Sigmoid colon (tissue), 7 donors: ENCODE results near the gene NRXN3. TPM values are rescaled to one million over a fixed set of nuclear protein-coding genes. Genes with fewer than 3 reads are reported as not detected.
A peak's percentile ranks its signal among the peaks of the same experiment; 100 is the strongest.

Experiments
- DNase-seq: peaks from one replicate; pipeline ENCODE4 v3.0.0-alpha.2; 2019
- H3K27ac ChIP-seq, 4 donors: fragments of 200-600 bp; sonication (generic); one replicate each; pipeline ENCODE4 v1.5.1; 2016 to 2019; ENCODE audit warnings: mild to moderate bottlenecking in 1 of 4
- H3K27me3 ChIP-seq, 3 donors: fragments of 200-600 bp; sonication (generic); one replicate each; pipeline ENCODE4 v1.5.1; 2019; ENCODE audit warnings: mild to moderate bottlenecking in 1 of 3
- H3K36me3 ChIP-seq, 4 donors: fragments of 200-600 bp; sonication (generic); one replicate each; pipeline ENCODE4 v1.5.1; 2016 to 2019
- H3K4me1 ChIP-seq, 4 donors: fragments of 200-600 bp; sonication (generic); one replicate each; pipeline ENCODE4 v1.5.1; 2017 to 2019
- H3K4me3 ChIP-seq, 4 donors: fragments of 200-600 bp; sonication (generic); one replicate each; pipeline ENCODE4 v1.5.1; 2017 to 2019; ENCODE audit warnings: mild to moderate bottlenecking in 2 of 4, moderate library complexity in 1 of 4
- H3K9me3 ChIP-seq, 4 donors: fragments of 200-600 bp in 3 of 4; sonication (generic) in 3 of 4; one replicate each; pipeline versions ENCODE4 v1.5.1 to v1.6.1; 2013 to 2019
- CTCF ChIP-seq, 4 experiments: fragments of 450-650 bp in 3 of 4; fragments of 200-600 bp in 1 of 4; IDR thresholded peaks; one replicate each; pipeline ENCODE4 v1.5.1; 2016 to 2019; ENCODE audit warnings: antibody characterized with exemption in 4 of 4, mild to moderate bottlenecking in 3 of 4, moderate library complexity in 2 of 4
- EP300 ChIP-seq, 4 donors: sonication (generic); formaldehyde crosslinking; IDR thresholded peaks; one replicate each; pipeline ENCODE4 v1.6.1; 2017; ENCODE audit warnings: antibody characterized with exemption in 4 of 4
- POLR2A ChIP-seq, 2 donors: fragments of 450-650 bp; IDR thresholded peaks; one replicate each; pipeline ENCODE4 v1.6.1; 2016; ENCODE audit warnings: antibody characterized with exemption in 2 of 2, mild to moderate bottlenecking in 2 of 2, moderate library complexity in 2 of 2
- POLR2AphosphoS5 ChIP-seq, 4 donors: sonication (generic); formaldehyde crosslinking; IDR thresholded peaks; one replicate each; pipeline ENCODE4 v1.6.1; 2017; ENCODE audit warnings: antibody characterized with exemption in 4 of 4
- WGBS, 2 donors: extraction: QIAGEN DNeasy Blood & Tissue Kit; methylation state at CpG; one replicate each; pipeline ENCODE4 v1.1.7; 2013; 5-methylcytosine and 5-hydroxymethylcytosine counted together
- intact Hi-C: fragments of 100-400 bp; cut with DNase I; formaldehyde crosslinking; loops from one replicate; pipeline ENCODE4 v1.15.1; 2023
- polyA plus RNA-seq, 3 donors: library from polyadenylated mRNA; stranded (reverse); fragments of 200-250 nt; gene quantifications; one replicate each; pipeline ENCODE4 v1.2.3, GENCODE V29; 2013
- total RNA-seq, 4 donors: library from RNA; depleted of rRNA; stranded (reverse); fragments of >200 nt; gene quantifications; one replicate each; pipeline ENCODE4 v1.1.0, GENCODE V29; 2016
- donor health status: healthy with polysubstance abuse.
- donor health status: Bipolar disorder and iron deficiency.
- donor health status: healthy.

Gene NRXN3
- total and polyA plus RNA-seq, 7 donors = 0.23 to 46.3 (median 23.2) TPM

DNA sequence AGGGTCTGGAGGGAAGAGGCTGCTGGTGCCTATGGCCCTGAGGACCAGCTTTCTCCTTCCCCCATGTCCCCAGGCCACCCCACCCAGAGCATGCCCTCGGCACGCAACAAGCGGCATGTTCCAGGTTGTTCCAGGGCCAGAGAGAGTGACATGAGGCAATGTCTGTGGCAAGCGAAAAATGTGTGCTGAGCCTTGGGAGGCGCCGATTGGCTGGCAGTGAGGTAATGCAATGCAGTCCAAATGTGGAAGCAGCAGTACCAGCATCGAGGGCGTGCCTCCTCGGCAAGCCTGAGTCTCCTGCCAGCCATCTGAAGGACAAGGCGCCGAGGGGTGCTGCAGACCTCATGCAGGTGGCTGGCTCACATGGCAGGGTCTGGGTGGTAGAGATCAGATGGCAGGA is 423.8 kb downstream of the NRXN3 start:
- H3K27me3 ChIP-seq = no peaks in the 10 kb centered on the region
- no peak for TF ChIP-seq POLR2AphosphoS5 (IDR thresholded peaks at IDR 0.05)
- TF ChIP-seq CTCF (IDR thresholded peaks at IDR 0.05) = no peak
- TF ChIP-seq POLR2A (IDR thresholded peaks at IDR 0.05) = no peak
- no peak for TF ChIP-seq EP300 (IDR thresholded peaks at IDR 0.05)
- DNase-seq = no peak
- intact Hi-C loops = no loop called here
- no peak overlapping the region for H3K27ac ChIP-seq
- no peak overlapping the region for H3K4me3 ChIP-seq
- H3K4me1 ChIP-seq = no peaks in the 10 kb centered on the region
- H3K9me3 ChIP-seq = no peaks in the 10 kb centered on the region
- 92% methylated on average over 11 of the region's 11 CpGs for WGBS, 2 donors
- H3K36me3 ChIP-seq = no peaks in the 10 kb centered on the region

- no peak overlapping the region for H3K27ac ChIP-seq
- no peak overlapping the region for H3K4me3 ChIP-seq
- H3K27me3 ChIP-seq = no peaks in the 10 kb centered on the region
- TF ChIP-seq POLR2A (IDR thresholded peaks at IDR 0.05) (no peak), CTCF (IDR thresholded peaks at IDR 0.05) (no peak), EP300 (IDR thresholded peaks at IDR 0.05) (no peak), POLR2AphosphoS5 (IDR thresholded peaks at IDR 0.05) (no peak)
- H3K36me3 ChIP-seq = no peaks in the 10 kb centered on the region
- no peaks in the 10 kb centered on the region for H3K9me3 ChIP-seq
- intact Hi-C loops = no loop called here
- no peak for DNase-seq
- H3K4me1 ChIP-seq = no peaks in the 10 kb centered on the region
- WGBS, 2 donors = 38 to 51% methylated on average over 7 of the region's 7 CpGs
Measured at GRCh38 chr14:78595797-78596196, 425.6 kb downstream of the NRXN3 start.

GRCh38 chr14:78598046-78598920 is 428.1 kb downstream of the NRXN3 start:
- 55 to 59% methylated on average over 13 of the region's 13 CpGs for whole genome bisulfite sequencing, 2 donors
- intact Hi-C loops = no loop called here
- Histone ChIP-seq H3K27ac (no peak overlapping the region), H3K9me3 (no peaks in the 10 kb centered on the region), H3K4me1 (no peaks in the 10 kb centered on the region), H3K4me3 (no peak overlapping the region), H3K36me3 (no peaks in the 10 kb centered on the region), H3K27me3 (no peaks in the 10 kb centered on the region)
- peak; percentile 63 for DNase-seq
- TF ChIP-seq POLR2A (IDR thresholded peaks at IDR 0.05) = no peak
- peak; percentile 26 to 63 (median 51) for TF ChIP-seq CTCF (IDR thresholded peaks at IDR 0.05)

GRCh38 chr14:78605025-78605762 is 435.0 kb downstream of the NRXN3 start:
- Histone ChIP-seq H3K9me3 (no peaks in the 10 kb centered on the region), H3K27ac (no peak overlapping the region), H3K4me1 (no peaks in the 10 kb centered on the region), H3K36me3 (no peaks in the 10 kb centered on the region), H3K4me3 (no peak overlapping the region), H3K27me3 (no peaks in the 10 kb centered on the region)
- WGBS, 2 donors = 12 to 60% methylated on average over 4 of the region's 4 CpGs
- intact Hi-C loops = no loop called here
- no peak for TF ChIP-seq POLR2AphosphoS5 (IDR thresholded peaks at IDR 0.05)
- TF ChIP-seq EP300 (IDR thresholded peaks at IDR 0.05) = no peak
- no peak for TF ChIP-seq POLR2A (IDR thresholded peaks at IDR 0.05)
- no peak for DNase-seq

DNA sequence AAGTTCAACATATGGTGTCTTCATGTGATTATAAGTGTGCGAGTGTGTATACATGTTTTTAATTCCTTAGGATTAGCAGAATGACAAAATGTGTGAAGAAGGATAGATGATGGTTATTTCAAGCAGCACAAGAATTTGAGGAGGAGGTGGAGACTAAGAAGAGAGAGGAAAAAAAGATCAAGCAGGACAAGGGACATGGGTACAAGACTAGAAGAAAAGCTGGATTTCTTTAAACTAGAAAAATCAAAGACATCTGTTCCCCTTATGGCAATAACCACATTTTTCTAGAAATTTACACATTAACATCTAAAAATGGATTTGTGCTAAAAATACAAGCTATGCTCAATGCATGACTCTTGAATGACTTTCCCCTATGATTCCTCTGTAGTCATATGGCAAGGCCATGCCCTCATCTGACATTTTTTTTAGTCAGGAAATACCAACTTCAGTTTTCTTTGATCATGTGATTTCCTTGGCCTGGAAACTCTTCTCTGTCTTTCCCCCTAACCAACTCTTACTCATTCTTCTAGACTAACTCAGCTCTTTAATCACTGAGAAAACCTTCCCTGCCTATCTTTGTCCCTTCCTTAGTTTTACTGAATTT is 435.8 kb downstream of the NRXN3 start:
- Histone ChIP-seq H3K9me3 (no peaks in the 10 kb centered on the region), H3K36me3 (no peaks in the 10 kb centered on the region), H3K4me1 (no peaks in the 10 kb centered on the region), H3K4me3 (no peak overlapping the region), H3K27me3 (no peaks in the 10 kb centered on the region), H3K27ac (no peak overlapping the region)
- TF ChIP-seq CTCF (IDR thresholded peaks at IDR 0.05) (no peak), POLR2AphosphoS5 (IDR thresholded peaks at IDR 0.05) (no peak), POLR2A (IDR thresholded peaks at IDR 0.05) (no peak), EP300 (IDR thresholded peaks at IDR 0.05) (no peak)
- 21 to 56% methylated on average over 1 of the region's 1 CpG for WGBS, 2 donors
- intact Hi-C loops = no loop called here
- DNase-seq = no peak
